Activated T-helper 1 cell treated with anti-CD3 and anti-CD28 coated beads, Interleukin-12 subunit alpha, Interleukin-12 subunit beta, Interleukin-2, Interleukin-4 antibody, amounts not matched to agents 30 ng/mL and 10 ng/mL and 1 ng/mL, durations not matched to agents 14 hours and 24 hours and 36 hours (primary cell): ENCODE results near the gene HSD17B14. TPM values are rescaled to one million over a fixed set of nuclear protein-coding genes. Genes with fewer than 3 reads are reported as not detected.
"Not testable (repeated sequence)": the region's sequence is repeated elsewhere in the genome, so short reads cannot be mapped to it uniquely, and the experiment has no call there.

Experiments used
- DNase-seq: peaks from one replicate; pipeline ENCODE4 v3.0.0; 2021; ENCODE audit warnings: low spot score
- H3K27ac Mint-ChIP-seq: one replicate; pipeline ENCODE4 v1.8.0; 2021; ENCODE audit warnings: mild to moderate bottlenecking, mixed read lengths
- H3K27me3 Mint-ChIP-seq: one replicate; pipeline ENCODE4 v1.8.0; 2022; ENCODE audit warnings: mild to moderate bottlenecking, moderate library complexity, mixed read lengths; ENCODE audit not compliant: insufficient read depth
- H3K36me3 Mint-ChIP-seq: one replicate; pipeline ENCODE4 v1.8.0; 2021; ENCODE audit warnings: low read depth, mixed read lengths
- H3K4me1 Mint-ChIP-seq: one replicate; pipeline ENCODE4 v1.8.0; 2021; ENCODE audit warnings: low read depth, mixed read lengths
- H3K4me3 Mint-ChIP-seq: one replicate; pipeline ENCODE4 v1.8.0; 2021; ENCODE audit warnings: mild to moderate bottlenecking, moderate library complexity, mixed read lengths
- H3K9me3 Mint-ChIP-seq: one replicate; pipeline ENCODE4 v1.8.0; 2021; ENCODE audit warnings: mixed read lengths
- intact Hi-C: fragments of 100-400 bp; cut with micrococcal nuclease; formaldehyde crosslinking; loops from one replicate; pipeline ENCODE4 v1.15.1; 2024
- total RNA-seq: library from RNA; stranded (reverse); gene quantifications from 2 replicates; pipeline ENCODE4 v1.2.3, GENCODE V29; 2022

HSD17B14 gene
- total RNA-seq, 1 donor from 2014 or later = 0.57 TPM

DNA sequence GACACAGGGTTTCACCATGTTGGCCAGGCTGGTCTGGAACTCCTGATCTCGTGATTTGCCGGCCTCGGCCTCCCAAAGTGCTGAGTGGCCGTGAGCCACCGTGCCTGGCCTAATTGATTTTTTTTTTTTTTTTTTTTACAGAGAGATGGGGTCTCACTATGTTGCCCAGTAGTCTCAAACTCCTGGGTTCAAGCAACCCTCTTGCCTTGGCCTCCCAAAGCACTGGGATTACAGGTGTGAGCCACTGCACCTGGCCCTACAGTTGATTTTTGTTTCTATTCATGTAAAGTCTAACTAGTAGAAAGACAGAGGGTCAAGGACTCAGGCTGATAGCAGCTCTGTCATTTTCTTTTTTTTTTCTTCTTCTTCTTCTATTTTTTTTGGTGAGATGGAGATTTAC lies 59.2 kb downstream of the HSD17B14 start:
- no peak for DNase-seq
- peaks cover 3% of the 10 kb centered on the region for H3K27me3 Mint-ChIP-seq
- no peaks in the 10 kb centered on the region for H3K36me3 Mint-ChIP-seq

GRCh38 chr19:48772503-48772953 lies 63.8 kb downstream of the HSD17B14 start:
- no peak overlapping the region for H3K27ac Mint-ChIP-seq
- no peaks in the 10 kb centered on the region for H3K9me3 Mint-ChIP-seq
- intact Hi-C loops = no loop called here

More for the DNA sequence above, 59.2 kb downstream of the HSD17B14 start:
- H3K4me1 Mint-ChIP-seq = no peaks in the 10 kb centered on the region
- no peak overlapping the region for H3K27ac Mint-ChIP-seq
- intact Hi-C loops = no loop called here
- H3K9me3 Mint-ChIP-seq = no peaks in the 10 kb centered on the region
- H3K4me3 Mint-ChIP-seq = no peak overlapping the region

GRCh38 chr19:48770734-48771472 lies 65.4 kb downstream of the HSD17B14 start:
- Mint-ChIP-seq H3K4me3 (no peak overlapping the region), H3K27ac (no peak overlapping the region), H3K27me3 (peaks cover 8% of the 10 kb centered on the region), H3K36me3 (no peaks in the 10 kb centered on the region), H3K9me3 (no peaks in the 10 kb centered on the region), H3K4me1 (no peaks in the 10 kb centered on the region)
- no peak for DNase-seq
- intact Hi-C loops = no loop called here

More at GRCh38 chr19:48772503-48772953, 63.8 kb downstream of the HSD17B14 start:
- H3K4me1 Mint-ChIP-seq = no peaks in the 10 kb centered on the region
- H3K4me3 Mint-ChIP-seq = no peak overlapping the region
- H3K27me3 Mint-ChIP-seq = peaks cover 7% of the 10 kb centered on the region
- no peaks in the 10 kb centered on the region for H3K36me3 Mint-ChIP-seq
- no peak for DNase-seq

- H3K9me3 Mint-ChIP-seq = no peaks in the 10 kb centered on the region
- no peak for DNase-seq
These were observed 66.0 kb downstream of the HSD17B14 start for GRCh38 chr19:48770266-48770665.

GRCh38 chr19:48768994-48769713 lies 67.1 kb downstream of the HSD17B14 start:
- DNase-seq = no peak
- H3K4me1 Mint-ChIP-seq = no peaks in the 10 kb centered on the region
- no peak overlapping the region for H3K4me3 Mint-ChIP-seq
- no peaks in the 10 kb centered on the region for H3K9me3 Mint-ChIP-seq
- no peak overlapping the region for H3K27ac Mint-ChIP-seq
- intact Hi-C loops = no loop called here
- H3K27me3 Mint-ChIP-seq = peaks cover 12% of the 10 kb centered on the region
- H3K36me3 Mint-ChIP-seq = no peaks in the 10 kb centered on the region

More at GRCh38 chr19:48770266-48770665, 66.0 kb downstream of the HSD17B14 start:
- intact Hi-C loops = no loop called here
- Mint-ChIP-seq H3K36me3 (no peaks in the 10 kb centered on the region), H3K4me3 (no peak overlapping the region), H3K4me1 (no peaks in the 10 kb centered on the region), H3K27ac (no peak overlapping the region), H3K27me3 (peaks cover 9% of the 10 kb centered on the region)

GRCh38 chr19:48768171-48768753 lies 68.0 kb downstream of the HSD17B14 start:
- H3K36me3 Mint-ChIP-seq = not testable (repeated sequence)

DNA sequence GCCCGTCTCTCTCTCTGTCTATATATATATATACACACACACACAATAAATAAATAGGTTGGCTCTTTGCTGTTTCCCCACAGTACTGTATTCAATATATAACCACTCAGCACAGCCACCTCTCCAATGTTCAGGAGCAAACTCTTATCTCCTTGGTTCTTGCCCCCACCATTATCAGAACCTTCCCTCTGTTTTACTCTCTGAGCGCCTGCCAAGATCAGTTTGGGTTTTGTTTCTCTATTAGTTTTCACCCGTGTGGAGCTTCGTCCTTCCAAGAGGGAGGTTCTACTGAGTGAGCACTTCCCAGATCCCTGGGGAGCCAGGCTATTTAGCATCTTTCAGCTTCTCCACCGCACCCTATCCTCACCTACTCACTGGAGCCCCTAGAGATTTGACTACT lies 70.5 kb downstream of the HSD17B14 start:
- H3K9me3 Mint-ChIP-seq = not testable (repeated sequence)

More at GRCh38 chr19:48768171-48768753, 68.0 kb downstream of the HSD17B14 start:
- H3K27me3 Mint-ChIP-seq = peaks cover 12% of the 10 kb centered on the region
- H3K4me3 Mint-ChIP-seq, H3K4me1 Mint-ChIP-seq, DNase-seq, H3K9me3 Mint-ChIP-seq, intact Hi-C loops, H3K27ac Mint-ChIP-seq: not testable (repeated sequence)

More for the DNA sequence above, 70.5 kb downstream of the HSD17B14 start:
- H3K27ac Mint-ChIP-seq, H3K4me3 Mint-ChIP-seq, H3K36me3 Mint-ChIP-seq, DNase-seq, H3K4me1 Mint-ChIP-seq, intact Hi-C loops: not testable (repeated sequence)
- peaks cover 12% of the 10 kb centered on the region for H3K27me3 Mint-ChIP-seq

Other genes starting within 250 kb of the HSD17B14 start
- gene SPACA4, start 229.7 kb downstream of the HSD17B14 start, total RNA-seq = not detected in 2 replicates
- 7.3 TPM in 2 replicates for gene FAM83E, start 221.4 kb downstream of the HSD17B14 start, total RNA-seq
- gene RPL18, start 217.3 kb downstream of the HSD17B14 start, total RNA-seq = 1,774 and 1,780 TPM in 2 replicates
- 40.8 and 44.1 TPM in 2 replicates for gene SPHK2, start 217.0 kb downstream of the HSD17B14 start, total RNA-seq
- 8.5 and 9.1 TPM in 2 replicates for gene DBP, start 199.1 kb downstream of the HSD17B14 start, total RNA-seq
- gene CA11, start 190.3 kb downstream of the HSD17B14 start, total RNA-seq = 13.0 and 13.9 TPM in 2 replicates
- gene NTN5, start 163.5 kb downstream of the HSD17B14 start, total RNA-seq = 0.44 and 0.54 TPM in 2 replicates
- not detected in 2 replicates for gene FUT2, start 140.5 kb downstream of the HSD17B14 start, total RNA-seq
- gene MAMSTR, start 116.8 kb downstream of the HSD17B14 start, total RNA-seq = 1.4 and 1.7 TPM in 2 replicates
- gene RASIP1, start 95.9 kb downstream of the HSD17B14 start, total RNA-seq = 0.44 and 0.88 TPM in 2 replicates
- gene IZUMO1, start 89.6 kb downstream of the HSD17B14 start, total RNA-seq = 0.37 TPM in 1 of 2 replicates, not detected in the other
- gene FUT1, start 83.8 kb downstream of the HSD17B14 start, total RNA-seq = 0.54 and 0.57 TPM in 2 replicates
- gene FGF21, start 81.0 kb downstream of the HSD17B14 start, total RNA-seq = not detected in 2 replicates
- gene BCAT2, start 25.5 kb downstream of the HSD17B14 start, total RNA-seq = 93.3 and 93.6 TPM in 2 replicates
- 1.4 and 1.9 TPM in 2 replicates for gene PLEKHA4, start 32.1 kb upstream of the HSD17B14 start, total RNA-seq
- 53.1 and 53.7 TPM in 2 replicates for gene PPP1R15A, start 35.9 kb upstream of the HSD17B14 start, total RNA-seq
- not detected in 2 replicates for gene TULP2, start 62.3 kb upstream of the HSD17B14 start, total RNA-seq
- gene NUCB1, start 63.8 kb upstream of the HSD17B14 start, total RNA-seq = 117 and 122 TPM in 2 replicates
- not detected in 2 replicates for gene DHDH, start 97.2 kb upstream of the HSD17B14 start, total RNA-seq
- 292 and 295 TPM in 2 replicates for gene BAX, start 118.4 kb upstream of the HSD17B14 start, total RNA-seq
- gene FTL, start 128.8 kb upstream of the HSD17B14 start, total RNA-seq = 651 and 662 TPM in 2 replicates
- 71.2 and 77.1 TPM in 2 replicates for gene GYS1, start 156.8 kb upstream of the HSD17B14 start, total RNA-seq
- 172 and 175 TPM in 2 replicates for gene RUVBL2, start 157.4 kb upstream of the HSD17B14 start, total RNA-seq
- gene LHB, start 180.6 kb upstream of the HSD17B14 start, total RNA-seq = not detected in 2 replicates
- gene CGB3, start 187.8 kb upstream of the HSD17B14 start, total RNA-seq = not detected in 2 replicates
- gene CGB2, start 195.4 kb upstream of the HSD17B14 start, total RNA-seq = not detected in 2 replicates
- not detected in 2 replicates for gene CGB1, start 200.4 kb upstream of the HSD17B14 start, total RNA-seq
- gene CGB5, start 207.4 kb upstream of the HSD17B14 start, total RNA-seq = not detected in 2 replicates
- gene CGB8, start 212.6 kb upstream of the HSD17B14 start, total RNA-seq = not detected in 2 replicates
- not detected in 2 replicates for gene CGB7, start 221.3 kb upstream of the HSD17B14 start, total RNA-seq
- not detected in 2 replicates for gene NTF4, start 228.3 kb upstream of the HSD17B14 start, total RNA-seq
- not detected in 2 replicates for gene KCNA7, start 236.2 kb upstream of the HSD17B14 start, total RNA-seq
- 259 and 272 TPM in 2 replicates for gene SNRNP70, start 249.0 kb upstream of the HSD17B14 start, total RNA-seq